ENCODE results near the gene AOPEP.

Gene AOPEP

DNA sequence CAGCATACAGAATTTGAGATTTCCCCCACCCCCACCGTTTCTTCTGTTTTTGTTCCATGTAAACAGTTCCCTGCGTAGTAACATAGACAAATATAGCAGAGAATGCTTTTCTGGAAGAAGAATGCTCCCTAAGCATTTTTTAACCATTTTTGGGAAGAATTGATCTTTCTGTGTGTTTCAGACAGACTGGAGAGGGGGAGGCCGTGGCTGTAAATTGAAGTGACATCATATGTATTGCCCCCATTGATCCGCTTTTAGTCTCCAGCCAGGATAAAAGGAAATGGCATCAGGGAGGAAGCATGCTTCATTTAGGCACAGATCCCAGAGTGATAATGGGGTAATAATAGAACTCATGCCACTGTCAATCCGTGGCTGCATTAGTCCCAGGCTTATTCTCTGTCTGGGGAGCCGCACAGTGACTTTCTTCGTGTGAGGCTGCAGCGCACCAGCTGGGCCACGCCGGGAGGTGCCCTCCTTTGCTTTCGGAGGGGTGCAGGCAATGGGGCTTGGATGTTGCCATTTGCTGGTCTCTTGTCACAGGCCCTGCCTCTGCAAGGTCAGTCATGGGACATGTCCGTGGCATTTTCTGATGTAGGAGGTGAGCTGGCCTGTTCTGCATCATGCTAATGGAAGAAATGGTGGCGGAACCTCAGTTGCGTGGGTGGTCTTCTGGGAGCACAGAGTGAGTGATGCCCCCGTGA is 329.5 kb downstream of the AOPEP start:
- FAIRE-seq, result peak; percentile 48
- no peak for DNase-seq (ENCODE audit: insufficient read length, low spot score)
- no peak for TF ChIP-seq POLR2A (IDR thresholded peaks at IDR 0.05; ENCODE audit: low read depth, low read length)

DNA sequence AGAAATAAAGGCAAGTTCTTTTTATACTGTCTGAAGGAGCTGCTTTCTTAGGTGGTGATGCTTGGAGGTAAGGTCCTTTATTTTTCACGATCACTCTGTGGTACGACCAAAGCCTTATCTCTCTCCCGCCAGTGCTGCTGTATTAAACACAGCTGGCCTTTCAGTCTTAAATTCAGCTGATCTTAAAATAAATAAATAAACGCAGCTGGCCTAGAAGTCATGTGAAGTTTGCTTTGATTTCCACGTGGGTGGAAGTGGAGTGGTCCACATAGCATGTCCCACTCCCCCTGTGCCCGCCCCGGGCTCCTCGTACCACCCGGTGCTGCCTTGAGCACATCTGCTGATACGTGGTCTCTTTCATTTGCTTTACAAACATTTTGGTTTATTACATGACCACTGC is 330.6 kb downstream of the AOPEP start:
- FAIRE-seq (no peak), DNase-seq (ENCODE audit: insufficient read length, low spot score) (no peak)
- no peak for TF ChIP-seq POLR2A (IDR thresholded peaks at IDR 0.05; ENCODE audit: low read depth, low read length)

DNA sequence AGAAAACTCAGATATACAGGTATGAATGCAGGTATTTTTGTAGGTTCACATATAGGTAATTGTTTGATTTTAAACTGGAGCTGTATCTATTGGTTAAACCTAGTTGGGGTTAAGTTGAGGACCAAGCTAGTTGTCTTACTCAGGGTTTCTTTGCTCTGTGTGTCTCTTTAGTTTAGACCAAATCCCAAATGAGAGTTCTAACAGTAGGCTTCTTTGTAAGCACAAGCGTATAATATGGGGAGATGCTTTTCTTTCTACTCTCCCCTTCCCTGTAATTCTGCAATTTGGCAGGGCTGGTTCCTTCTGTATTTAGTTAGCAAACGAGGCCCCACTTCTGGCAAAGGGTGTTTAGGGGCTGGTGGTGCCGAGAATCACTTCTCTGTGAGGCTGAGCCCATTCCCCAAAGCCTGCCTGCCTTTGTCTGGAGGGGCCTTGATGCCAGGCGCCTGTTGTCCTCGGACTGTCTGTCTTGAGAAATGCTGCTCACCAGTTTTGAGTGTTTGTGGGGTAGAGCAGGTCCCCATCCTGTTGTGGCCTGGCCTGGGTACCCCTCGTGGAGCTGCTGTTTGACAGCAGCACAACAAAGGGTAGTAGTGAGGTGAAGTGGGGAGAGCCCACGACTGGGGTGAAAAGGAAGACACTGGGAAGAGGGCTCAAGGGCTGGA is 331.8 kb downstream of the AOPEP start:
- no peak for TF ChIP-seq POLR2A (IDR thresholded peaks at IDR 0.05; ENCODE audit: low read depth, low read length)
- no peak for FAIRE-seq

GRCh38 chr9:95058795-95059386 is 332.4 kb downstream of the AOPEP start:
- DNase-seq (ENCODE audit: insufficient read length, low spot score) (no peak), FAIRE-seq (no peak)
- TF ChIP-seq POLR2A (IDR thresholded peaks at IDR 0.05; ENCODE audit: low read depth, low read length), result no peak

More for the DNA sequence above, 331.8 kb downstream of the AOPEP start:
- no peak for DNase-seq (ENCODE audit: insufficient read length, low spot score)

DNA sequence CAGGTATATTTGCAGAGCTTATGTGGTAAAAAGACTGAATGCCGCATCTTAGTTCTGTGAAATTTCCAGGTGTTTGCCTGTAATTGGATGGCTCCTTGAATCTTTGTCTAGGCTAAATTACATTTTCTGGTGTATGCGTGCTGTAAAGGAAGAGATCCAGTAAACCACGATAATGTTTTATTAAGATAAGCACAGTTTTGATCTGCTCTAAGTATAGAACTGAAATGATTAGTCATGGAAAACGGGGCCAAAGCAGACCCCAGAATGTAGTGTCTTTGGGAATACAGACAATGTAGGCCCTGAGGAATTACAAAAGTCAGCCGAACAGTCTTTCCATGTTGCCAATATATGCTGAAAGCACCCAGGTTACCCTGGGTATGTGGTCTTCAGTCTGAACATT is 333.7 kb downstream of the AOPEP start:
- no peak for DNase-seq (ENCODE audit: insufficient read length, low spot score)
- TF ChIP-seq POLR2A (IDR thresholded peaks at IDR 0.05; ENCODE audit: low read depth, low read length), result no peak
- no peak for FAIRE-seq

GRCh38 chr9:95060916-95061315 is 334.4 kb downstream of the AOPEP start:
- no peak for TF ChIP-seq POLR2A (IDR thresholded peaks at IDR 0.05; ENCODE audit: low read depth, low read length)
- DNase-seq (ENCODE audit: insufficient read length, low spot score) (no peak), FAIRE-seq (no peak)

GRCh38 chr9:95061916-95062595 is 335.6 kb downstream of the AOPEP start:
- no peak for FAIRE-seq
- no peak for TF ChIP-seq POLR2A (IDR thresholded peaks at IDR 0.05; ENCODE audit: low read depth, low read length)

DNA sequence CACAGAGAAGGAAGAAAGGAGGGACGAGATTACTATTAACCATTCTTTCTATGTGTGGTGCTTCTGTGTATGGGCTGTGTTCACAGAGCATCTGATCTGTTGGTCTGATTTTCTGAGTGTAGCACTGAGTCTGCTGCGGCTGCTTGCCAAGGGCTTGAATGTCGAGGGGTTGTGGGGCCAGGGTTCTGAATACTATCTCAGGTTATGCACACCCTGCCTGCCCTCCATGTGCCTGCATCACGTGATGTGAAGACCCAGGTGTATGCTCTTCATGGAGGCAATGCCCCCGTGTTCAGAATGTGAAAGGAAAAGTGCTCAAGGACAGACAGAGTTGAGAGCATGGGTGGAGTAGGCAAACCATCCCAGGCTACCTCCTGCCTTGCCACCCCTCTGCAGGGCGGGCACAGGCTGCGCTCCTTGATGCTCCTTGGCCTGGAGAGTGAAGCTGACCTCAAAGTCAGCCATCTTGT is 336.1 kb downstream of the AOPEP start:
- no peak for FAIRE-seq

More at GRCh38 chr9:95061916-95062595, 335.6 kb downstream of the AOPEP start:
- DNase-seq (ENCODE audit: insufficient read length, low spot score), result no peak

GRCh38 chr9:95063300-95063699 is 336.8 kb downstream of the AOPEP start:
- TF ChIP-seq POLR2A (IDR thresholded peaks at IDR 0.05; ENCODE audit: low read depth, low read length), result no peak
- FAIRE-seq (no peak), DNase-seq (ENCODE audit: insufficient read length, low spot score) (no peak)

More for the DNA sequence above, 336.1 kb downstream of the AOPEP start:
- DNase-seq (ENCODE audit: insufficient read length, low spot score), result no peak
- no peak for TF ChIP-seq POLR2A (IDR thresholded peaks at IDR 0.05; ENCODE audit: low read depth, low read length)

GRCh38 chr9:95065224-95065623 is 338.7 kb downstream of the AOPEP start:
- FAIRE-seq (no peak), DNase-seq (ENCODE audit: insufficient read length, low spot score) (no peak)
- TF ChIP-seq POLR2A (IDR thresholded peaks at IDR 0.05; ENCODE audit: low read depth, low read length), result no peak

DNA sequence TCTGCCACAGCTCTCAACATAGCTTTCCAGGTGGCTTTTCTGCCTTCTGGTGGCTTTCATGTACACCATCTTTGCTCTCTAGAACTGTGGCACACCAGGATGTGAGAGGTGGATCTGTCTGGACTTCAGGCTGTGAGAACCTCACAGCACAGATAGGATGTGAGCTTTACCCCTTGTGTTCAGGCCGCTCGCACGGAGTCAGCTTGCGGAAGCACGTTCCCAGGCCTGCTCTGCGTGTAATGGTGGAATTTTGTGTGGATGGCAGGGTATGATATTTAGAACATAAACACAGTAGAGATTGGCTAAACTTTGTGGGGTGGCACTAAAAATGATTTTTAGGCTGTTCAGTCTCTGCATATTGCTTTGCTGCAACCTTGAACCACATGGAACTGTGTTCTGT is 340.6 kb downstream of the AOPEP start:
- no peak for TF ChIP-seq POLR2A (IDR thresholded peaks at IDR 0.05; ENCODE audit: low read depth, low read length)
- no peak for FAIRE-seq

DNA sequence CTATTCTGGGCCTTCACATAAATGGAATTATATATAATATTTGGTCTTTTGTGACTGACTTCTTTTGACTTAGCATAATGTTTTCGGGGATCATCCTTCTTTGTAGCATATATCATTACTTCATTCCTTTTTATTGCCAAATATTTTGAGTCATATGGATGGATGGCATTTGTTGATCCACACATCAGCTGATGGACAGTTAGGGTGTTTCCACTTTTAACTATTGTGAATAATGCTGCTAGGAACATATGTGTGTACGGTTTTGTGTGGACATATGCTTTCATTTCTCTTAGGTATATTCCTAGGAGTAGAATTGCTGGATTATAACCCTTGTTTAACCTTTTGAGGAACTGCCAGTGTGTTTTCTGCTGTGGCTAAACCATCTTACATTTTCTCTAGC is 341.4 kb downstream of the AOPEP start:
- no peak for FAIRE-seq
- TF ChIP-seq POLR2A (IDR thresholded peaks at IDR 0.05; ENCODE audit: low read depth, low read length), result no peak
- no peak for DNase-seq (ENCODE audit: insufficient read length, low spot score)

More for the DNA sequence above, 340.6 kb downstream of the AOPEP start:
- no peak for DNase-seq (ENCODE audit: insufficient read length, low spot score)

GRCh38 chr9:95070549-95071021 is 344.1 kb downstream of the AOPEP start:
- FAIRE-seq (peak; percentile 30), DNase-seq (ENCODE audit: insufficient read length, low spot score) (no peak)
- TF ChIP-seq POLR2A (IDR thresholded peaks at IDR 0.05; ENCODE audit: low read depth, low read length), result no peak

- no peak for TF ChIP-seq POLR2A (IDR thresholded peaks at IDR 0.05; ENCODE audit: low read depth, low read length)
- no peak for DNase-seq (ENCODE audit: insufficient read length, low spot score)
- no peak for FAIRE-seq
These were observed 345.0 kb downstream of the AOPEP start for GRCh38 chr9:95071450-95071849.
